WTC11 (cell line): ENCODE results near the gene KCNMB3. TPM values are rescaled to one million over a fixed set of nuclear protein-coding genes. Genes with fewer than 3 reads are reported as not detected.

Experiments
- CBFB ChIP-seq: sonication (generic); formaldehyde crosslinking; IDR thresholded peaks from 2 replicates; pipeline ENCODE4 v1.8.1; 2022; ENCODE audit warnings: mild to moderate bottlenecking, low read depth, missing genetic modification reagents
- CREB1 ChIP-seq: sonication (generic); formaldehyde crosslinking; IDR thresholded peaks from 2 replicates; pipeline ENCODE4 v1.8.0; 2023; ENCODE audit warnings: mild to moderate bottlenecking, missing genetic modification reagents
- CREM ChIP-seq: sonication (generic); formaldehyde crosslinking; IDR thresholded peaks from 2 replicates; pipeline ENCODE4 v1.8.1; 2022; ENCODE audit warnings: mild to moderate bottlenecking, missing genetic modification reagents, moderate library complexity
- EMX1 ChIP-seq: fragments of 250-450 bp; sonication (Bioruptor Pico); IDR thresholded peaks from 2 replicates; pipeline ENCODE4 v1.8.0; 2021; ENCODE audit warnings: mild to moderate bottlenecking
- FOXK1 ChIP-seq: sonication (generic); formaldehyde crosslinking; IDR thresholded peaks from 2 replicates; pipeline ENCODE4 v1.8.0; 2022; ENCODE audit warnings: mild to moderate bottlenecking, moderate library complexity, missing genetic modification reagents
- FOXP1 ChIP-seq: sonication (generic); formaldehyde crosslinking; IDR thresholded peaks from 2 replicates; pipeline ENCODE4 v1.8.0; 2022; ENCODE audit warnings: missing genetic modification reagents, mild to moderate bottlenecking, moderate library complexity, borderline replicate concordance
- GRHL2 ChIP-seq: fragments of 250-450 bp; sonication (Bioruptor Pico); IDR thresholded peaks from 2 replicates; pipeline ENCODE4 v1.8.0; 2022; ENCODE audit warnings: mild to moderate bottlenecking, moderate library complexity; ENCODE audit not compliant: insufficient replicate concordance, severe bottlenecking
- JAZF1 ChIP-seq: fragments of 250-450 bp; sonication (Bioruptor Pico); IDR thresholded peaks from 2 replicates; pipeline ENCODE4 v1.9.0; 2021; ENCODE audit warnings: moderate library complexity, mild to moderate bottlenecking, inconsistent platforms
- JUN ChIP-seq: sonication (generic); formaldehyde crosslinking; IDR thresholded peaks from 2 replicates; pipeline ENCODE4 v1.8.0; 2023; ENCODE audit warnings: mild to moderate bottlenecking, missing genetic modification reagents
- KAT7 ChIP-seq: sonication (generic); formaldehyde crosslinking; IDR thresholded peaks from 2 replicates; pipeline ENCODE4 v1.8.1; 2023; ENCODE audit warnings: missing genetic modification reagents, mild to moderate bottlenecking, borderline replicate concordance
- MXD4 ChIP-seq: fragments of 250-450 bp; sonication (Bioruptor Pico); IDR thresholded peaks from 2 replicates; pipeline ENCODE4 v1.8.0; 2021; ENCODE audit warnings: mild to moderate bottlenecking, moderate library complexity, borderline replicate concordance
- NFATC4 ChIP-seq: fragments of 250-450 bp; sonication (Bioruptor Pico); IDR thresholded peaks from 2 replicates; pipeline ENCODE4 v1.9.0; 2021; ENCODE audit warnings: mild to moderate bottlenecking
- PRRX2 ChIP-seq: fragments of 250-450 bp; sonication (Bioruptor Pico); IDR thresholded peaks from 2 replicates; pipeline ENCODE4 v1.8.0; 2021; ENCODE audit warnings: mild to moderate bottlenecking
- SOX15 ChIP-seq: fragments of 250-450 bp; sonication (Bioruptor Pico); IDR thresholded peaks from 2 replicates; pipeline ENCODE4 v1.9.0; 2021; ENCODE audit warnings: mild to moderate bottlenecking
- SP1 ChIP-seq: sonication (generic); formaldehyde crosslinking; conservative IDR thresholded peaks from 2 replicates; pipeline ENCODE4 v1.8.1; 2022; ENCODE audit warnings: missing genetic modification reagents
- ZNF138 ChIP-seq: sonication (generic); formaldehyde crosslinking; conservative IDR thresholded peaks from 2 replicates; pipeline ENCODE4 v1.8.1; 2022; ENCODE audit warnings: mild to moderate bottlenecking, moderate library complexity, missing genetic modification reagents
- ZNF219 ChIP-seq: sonication (generic); formaldehyde crosslinking; IDR thresholded peaks from 2 replicates; pipeline ENCODE4 v1.8.0; 2023; ENCODE audit warnings: missing genetic modification reagents, mild to moderate bottlenecking, borderline replicate concordance
- total RNA-seq: library from RNA; stranded (reverse); gene quantifications from 3 replicates; pipeline ENCODE4 v1.2.3, GENCODE V29; 2021
- TF ChIP-seq, protein P1 (sequence below): fragments of 250-450 bp; sonication (Bioruptor Pico); conservative IDR thresholded peaks from 2 replicates; pipeline ENCODE4 v1.9.0; 2021; ENCODE audit warnings: mild to moderate bottlenecking
- TF ChIP-seq, protein P2 (sequence below): sonication (generic); formaldehyde crosslinking; IDR thresholded peaks from 2 replicates; pipeline ENCODE4 v1.8.0; 2022; ENCODE audit warnings: mild to moderate bottlenecking, missing genetic modification reagents
- TF ChIP-seq, protein P3 (sequence below): sonication (generic); formaldehyde crosslinking; IDR thresholded peaks from 2 replicates; pipeline ENCODE4 v1.8.1; 2023; ENCODE audit warnings: mild to moderate bottlenecking, missing genetic modification reagents
- TF ChIP-seq, protein P4 (sequence below): sonication (generic); formaldehyde crosslinking; IDR thresholded peaks from 2 replicates; pipeline ENCODE4 v1.8.1; 2023; ENCODE audit warnings: mild to moderate bottlenecking, missing genetic modification reagents, moderate library complexity
- TF ChIP-seq, protein P5 (sequence below): sonication (generic); formaldehyde crosslinking; IDR thresholded peaks from 2 replicates; pipeline ENCODE4 v1.8.0; 2023; ENCODE audit warnings: mild to moderate bottlenecking, missing genetic modification reagents
- TF ChIP-seq, protein P6 (sequence below): fragments of 250-450 bp; sonication (Bioruptor Pico); IDR thresholded peaks from 2 replicates; pipeline ENCODE4 v1.9.0; 2021; ENCODE audit warnings: mild to moderate bottlenecking
- TF ChIP-seq, protein P7 (sequence below): sonication (generic); formaldehyde crosslinking; IDR thresholded peaks from 2 replicates; pipeline ENCODE4 v1.8.1; 2023; ENCODE audit warnings: mild to moderate bottlenecking, missing genetic modification reagents, moderate library complexity
- TF ChIP-seq, protein P8 (sequence below): fragments of 250-450 bp; sonication (Bioruptor Pico); IDR thresholded peaks from 2 replicates; pipeline ENCODE4 v1.9.0; 2021; ENCODE audit warnings: moderate library complexity, mild to moderate bottlenecking, inconsistent platforms, borderline replicate concordance

The KCNMB3 gene
- total RNA-seq, 1 experiment from 2014 or later, result 1.7 TPM

DNA sequence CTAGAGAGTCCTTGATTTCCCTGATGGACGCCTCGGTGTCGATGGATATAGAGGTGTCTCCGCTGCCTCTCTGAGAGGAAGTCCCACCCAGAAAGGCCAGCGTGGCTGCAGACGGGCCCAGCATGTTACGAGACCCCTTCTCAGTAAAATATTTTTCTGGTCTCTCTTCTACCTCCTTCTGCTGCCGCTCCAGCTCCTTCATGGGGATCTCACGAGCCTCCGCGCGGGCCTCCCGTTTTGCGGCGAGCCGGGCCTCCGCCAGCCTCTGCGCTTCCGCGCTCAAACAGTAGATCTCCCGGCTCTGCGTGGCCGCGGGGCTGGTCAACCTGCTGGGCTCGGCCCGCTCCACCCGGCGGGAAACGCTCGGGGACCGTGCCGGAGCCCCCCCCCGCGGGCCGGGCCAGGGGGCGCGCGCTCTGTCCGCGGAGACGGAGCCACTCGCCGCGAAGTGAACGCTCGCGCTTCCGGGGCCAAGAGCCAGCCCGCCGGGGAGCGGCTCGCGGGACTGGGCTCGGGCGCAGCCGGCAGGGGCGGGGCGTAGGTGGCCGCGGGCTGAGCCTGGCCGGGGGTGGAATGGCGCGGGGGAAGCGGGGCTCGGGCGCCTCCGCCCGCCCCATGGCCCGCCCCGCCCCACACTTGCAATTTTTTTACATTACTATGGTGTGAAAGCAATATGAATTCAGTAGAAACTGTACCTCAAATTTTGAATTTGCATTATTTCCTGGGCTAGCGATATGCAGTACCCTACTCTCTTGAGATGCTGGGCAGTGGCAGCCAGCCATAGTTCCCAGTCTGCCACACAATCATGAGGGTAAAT lies 10.2 kb upstream of the KCNMB3 start (continued):
- TF ChIP-seq CREB1 (CRISPR knock-in tag) (no peak), CBFB (CRISPR knock-in tag) (no peak), GRHL2 (CRISPR knock-in tag) (no peak), KAT7 (CRISPR knock-in tag) (0 out of 2 replicates have a peak, but pooled peaks have one; percentile 70), ZNF138 (CRISPR knock-in tag) (no peak), ZNF219 (CRISPR knock-in tag) (peak; percentile 69; the same call in 1 of the 2 replicates), FOXP1 (peak; percentile 40; the same call in 1 of the 2 replicates), NFATC4 (no peak), JAZF1 (CRISPR knock-in tag) (no peak), EMX1 (CRISPR knock-in tag) (no peak), JUN (CRISPR knock-in tag) (peak; percentile 29; the same call in 1 of the 2 replicates), SOX15 (CRISPR knock-in tag) (no peak), SP1 (CRISPR knock-in tag) (0 out of 2 replicates have a peak, but pooled peaks have one; percentile 34), MXD4 (CRISPR knock-in tag) (no peak), FOXK1 (CRISPR knock-in tag) (no peak), CREM (0 out of 2 replicates have a peak, but pooled peaks have one; percentile 35), PRRX2 (CRISPR knock-in tag) (no peak)
- TF ChIP-seq, protein P1, sequence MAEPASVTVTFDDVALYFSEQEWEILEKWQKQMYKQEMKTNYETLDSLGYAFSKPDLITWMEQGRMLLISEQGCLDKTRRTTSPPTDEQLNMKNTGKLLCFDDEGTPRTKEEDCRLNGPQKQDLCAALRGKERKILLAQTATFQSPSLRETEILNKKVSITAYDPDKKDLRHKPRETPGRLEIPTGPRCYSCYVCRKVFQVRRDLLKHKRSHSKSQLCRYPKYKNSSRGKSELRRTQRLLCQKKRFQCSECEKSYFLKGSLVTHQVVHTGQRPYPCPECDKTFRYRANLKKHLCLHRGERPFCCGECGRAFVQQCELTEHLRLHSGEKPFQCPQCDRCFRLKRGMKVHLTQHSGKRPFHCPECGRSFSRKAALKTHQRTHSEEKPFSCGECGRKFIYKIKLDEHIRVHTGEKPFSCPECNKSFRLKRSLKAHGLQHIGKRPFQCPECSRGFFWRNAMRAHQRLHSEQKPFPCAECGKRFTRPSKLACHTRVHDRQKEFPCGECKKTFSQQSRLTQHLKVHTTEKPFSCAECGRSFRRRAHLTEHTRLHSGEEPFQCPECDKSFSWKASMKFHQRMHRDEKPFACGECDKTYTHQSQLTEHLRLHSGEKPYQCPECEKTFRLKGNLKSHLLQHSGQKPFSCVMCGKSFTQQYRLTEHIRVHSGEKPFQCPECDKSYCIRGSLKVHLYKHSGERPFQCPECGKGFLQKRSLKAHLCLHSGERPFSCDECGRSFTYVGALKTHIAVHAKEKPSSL (CRISPR knock-in tag), result no peak
- TF ChIP-seq, protein P2, sequence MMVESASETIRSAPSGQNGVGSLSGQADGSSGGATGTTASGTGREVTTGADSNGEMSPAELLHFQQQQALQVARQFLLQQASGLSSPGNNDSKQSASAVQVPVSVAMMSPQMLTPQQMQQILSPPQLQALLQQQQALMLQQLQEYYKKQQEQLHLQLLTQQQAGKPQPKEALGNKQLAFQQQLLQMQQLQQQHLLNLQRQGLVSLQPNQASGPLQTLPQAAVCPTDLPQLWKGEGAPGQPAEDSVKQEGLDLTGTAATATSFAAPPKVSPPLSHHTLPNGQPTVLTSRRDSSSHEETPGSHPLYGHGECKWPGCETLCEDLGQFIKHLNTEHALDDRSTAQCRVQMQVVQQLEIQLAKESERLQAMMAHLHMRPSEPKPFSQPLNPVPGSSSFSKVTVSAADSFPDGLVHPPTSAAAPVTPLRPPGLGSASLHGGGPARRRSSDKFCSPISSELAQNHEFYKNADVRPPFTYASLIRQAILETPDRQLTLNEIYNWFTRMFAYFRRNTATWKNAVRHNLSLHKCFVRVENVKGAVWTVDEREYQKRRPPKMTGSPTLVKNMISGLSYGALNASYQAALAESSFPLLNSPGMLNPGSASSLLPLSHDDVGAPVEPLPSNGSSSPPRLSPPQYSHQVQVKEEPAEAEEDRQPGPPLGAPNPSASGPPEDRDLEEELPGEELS (CRISPR knock-in tag), result peak; percentile 78
- TF ChIP-seq, protein P3, sequence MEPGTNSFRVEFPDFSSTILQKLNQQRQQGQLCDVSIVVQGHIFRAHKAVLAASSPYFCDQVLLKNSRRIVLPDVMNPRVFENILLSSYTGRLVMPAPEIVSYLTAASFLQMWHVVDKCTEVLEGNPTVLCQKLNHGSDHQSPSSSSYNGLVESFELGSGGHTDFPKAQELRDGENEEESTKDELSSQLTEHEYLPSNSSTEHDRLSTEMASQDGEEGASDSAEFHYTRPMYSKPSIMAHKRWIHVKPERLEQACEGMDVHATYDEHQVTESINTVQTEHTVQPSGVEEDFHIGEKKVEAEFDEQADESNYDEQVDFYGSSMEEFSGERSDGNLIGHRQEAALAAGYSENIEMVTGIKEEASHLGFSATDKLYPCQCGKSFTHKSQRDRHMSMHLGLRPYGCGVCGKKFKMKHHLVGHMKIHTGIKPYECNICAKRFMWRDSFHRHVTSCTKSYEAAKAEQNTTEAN (CRISPR knock-in tag), result no peak
- TF ChIP-seq, protein P4, sequence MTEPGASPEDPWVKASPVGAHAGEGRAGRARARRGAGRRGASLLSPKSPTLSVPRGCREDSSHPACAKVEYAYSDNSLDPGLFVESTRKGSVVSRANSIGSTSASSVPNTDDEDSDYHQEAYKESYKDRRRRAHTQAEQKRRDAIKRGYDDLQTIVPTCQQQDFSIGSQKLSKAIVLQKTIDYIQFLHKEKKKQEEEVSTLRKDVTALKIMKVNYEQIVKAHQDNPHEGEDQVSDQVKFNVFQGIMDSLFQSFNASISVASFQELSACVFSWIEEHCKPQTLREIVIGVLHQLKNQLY (CRISPR knock-in tag), result no peak; the same call in 1 of the 2 replicates
- TF ChIP-seq, protein P5, sequence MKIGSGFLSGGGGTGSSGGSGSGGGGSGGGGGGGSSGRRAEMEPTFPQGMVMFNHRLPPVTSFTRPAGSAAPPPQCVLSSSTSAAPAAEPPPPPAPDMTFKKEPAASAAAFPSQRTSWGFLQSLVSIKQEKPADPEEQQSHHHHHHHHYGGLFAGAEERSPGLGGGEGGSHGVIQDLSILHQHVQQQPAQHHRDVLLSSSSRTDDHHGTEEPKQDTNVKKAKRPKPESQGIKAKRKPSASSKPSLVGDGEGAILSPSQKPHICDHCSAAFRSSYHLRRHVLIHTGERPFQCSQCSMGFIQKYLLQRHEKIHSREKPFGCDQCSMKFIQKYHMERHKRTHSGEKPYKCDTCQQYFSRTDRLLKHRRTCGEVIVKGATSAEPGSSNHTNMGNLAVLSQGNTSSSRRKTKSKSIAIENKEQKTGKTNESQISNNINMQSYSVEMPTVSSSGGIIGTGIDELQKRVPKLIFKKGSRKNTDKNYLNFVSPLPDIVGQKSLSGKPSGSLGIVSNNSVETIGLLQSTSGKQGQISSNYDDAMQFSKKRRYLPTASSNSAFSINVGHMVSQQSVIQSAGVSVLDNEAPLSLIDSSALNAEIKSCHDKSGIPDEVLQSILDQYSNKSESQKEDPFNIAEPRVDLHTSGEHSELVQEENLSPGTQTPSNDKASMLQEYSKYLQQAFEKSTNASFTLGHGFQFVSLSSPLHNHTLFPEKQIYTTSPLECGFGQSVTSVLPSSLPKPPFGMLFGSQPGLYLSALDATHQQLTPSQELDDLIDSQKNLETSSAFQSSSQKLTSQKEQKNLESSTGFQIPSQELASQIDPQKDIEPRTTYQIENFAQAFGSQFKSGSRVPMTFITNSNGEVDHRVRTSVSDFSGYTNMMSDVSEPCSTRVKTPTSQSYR (CRISPR knock-in tag), result no peak
- TF ChIP-seq, protein P6, sequence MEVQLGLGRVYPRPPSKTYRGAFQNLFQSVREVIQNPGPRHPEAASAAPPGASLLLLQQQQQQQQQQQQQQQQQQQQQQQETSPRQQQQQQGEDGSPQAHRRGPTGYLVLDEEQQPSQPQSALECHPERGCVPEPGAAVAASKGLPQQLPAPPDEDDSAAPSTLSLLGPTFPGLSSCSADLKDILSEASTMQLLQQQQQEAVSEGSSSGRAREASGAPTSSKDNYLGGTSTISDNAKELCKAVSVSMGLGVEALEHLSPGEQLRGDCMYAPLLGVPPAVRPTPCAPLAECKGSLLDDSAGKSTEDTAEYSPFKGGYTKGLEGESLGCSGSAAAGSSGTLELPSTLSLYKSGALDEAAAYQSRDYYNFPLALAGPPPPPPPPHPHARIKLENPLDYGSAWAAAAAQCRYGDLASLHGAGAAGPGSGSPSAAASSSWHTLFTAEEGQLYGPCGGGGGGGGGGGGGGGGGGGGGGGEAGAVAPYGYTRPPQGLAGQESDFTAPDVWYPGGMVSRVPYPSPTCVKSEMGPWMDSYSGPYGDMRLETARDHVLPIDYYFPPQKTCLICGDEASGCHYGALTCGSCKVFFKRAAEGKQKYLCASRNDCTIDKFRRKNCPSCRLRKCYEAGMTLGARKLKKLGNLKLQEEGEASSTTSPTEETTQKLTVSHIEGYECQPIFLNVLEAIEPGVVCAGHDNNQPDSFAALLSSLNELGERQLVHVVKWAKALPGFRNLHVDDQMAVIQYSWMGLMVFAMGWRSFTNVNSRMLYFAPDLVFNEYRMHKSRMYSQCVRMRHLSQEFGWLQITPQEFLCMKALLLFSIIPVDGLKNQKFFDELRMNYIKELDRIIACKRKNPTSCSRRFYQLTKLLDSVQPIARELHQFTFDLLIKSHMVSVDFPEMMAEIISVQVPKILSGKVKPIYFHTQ, result no peak
- TF ChIP-seq, protein P7, sequence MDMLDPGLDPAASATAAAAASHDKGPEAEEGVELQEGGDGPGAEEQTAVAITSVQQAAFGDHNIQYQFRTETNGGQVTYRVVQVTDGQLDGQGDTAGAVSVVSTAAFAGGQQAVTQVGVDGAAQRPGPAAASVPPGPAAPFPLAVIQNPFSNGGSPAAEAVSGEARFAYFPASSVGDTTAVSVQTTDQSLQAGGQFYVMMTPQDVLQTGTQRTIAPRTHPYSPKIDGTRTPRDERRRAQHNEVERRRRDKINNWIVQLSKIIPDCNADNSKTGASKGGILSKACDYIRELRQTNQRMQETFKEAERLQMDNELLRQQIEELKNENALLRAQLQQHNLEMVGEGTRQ (CRISPR knock-in tag), result no peak
- TF ChIP-seq, protein P8, sequence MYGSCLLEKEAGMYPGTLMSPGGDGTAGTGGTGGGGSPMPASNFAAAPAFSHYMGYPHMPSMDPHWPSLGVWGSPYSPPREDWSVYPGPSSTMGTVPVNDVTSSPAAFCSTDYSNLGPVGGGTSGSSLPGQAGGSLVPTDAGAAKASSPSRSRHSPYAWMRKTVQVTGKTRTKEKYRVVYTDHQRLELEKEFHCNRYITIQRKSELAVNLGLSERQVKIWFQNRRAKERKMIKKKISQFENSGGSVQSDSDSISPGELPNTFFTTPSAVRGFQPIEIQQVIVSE, result no peak
